HAP-1 (cell line): ENCODE measurements around the gene PVR.

Source experiments
- DNase-seq, 2 experiments: peaks; one replicate each; pipeline ENCODE4 v3.0.0-alpha.2; 2016 to 2020; ENCODE audit warnings: low spot score in 2 of 2
- H3K27me3 ChIP-seq: fragments of 250-450 bp; sonication (Bioruptor Pico); 2 replicates; pipeline ENCODE4 v1.5.1; 2020; ENCODE audit warnings: low read depth, mild to moderate bottlenecking, moderate library complexity
- H3K36me3 ChIP-seq: fragments of 250-450 bp; sonication (Bioruptor Pico); replicated peaks from 2 replicates; pipeline ENCODE4 v1.5.1; 2020; ENCODE audit warnings: mild to moderate bottlenecking
- H3K4me1 ChIP-seq: fragments of 250-450 bp; sonication (Bioruptor Pico); 2 replicates; pipeline ENCODE4 v1.5.1; 2020; ENCODE audit warnings: mild to moderate bottlenecking
- H3K4me3 ChIP-seq: fragments of 250-450 bp; sonication (Bioruptor Pico); 2 replicates; pipeline ENCODE4 v1.5.1; 2020; ENCODE audit warnings: mild to moderate bottlenecking, moderate library complexity
- H3K9me3 ChIP-seq: fragments of 250-450 bp; sonication (Bioruptor Pico); 2 replicates; pipeline ENCODE4 v1.5.1; 2020; ENCODE audit warnings: mild to moderate bottlenecking, moderate library complexity
- in situ Hi-C: fragments of 300-500 bp; cut with MboI; formaldehyde crosslinking; loops from 3 replicates; pipeline ENCODE4 v1.14.3; 2020; ENCODE audit warnings: low sequenced_read_pairs, inconsistent platforms, mixed read lengths

The PVR gene

GRCh38 chr19:44696939-44697669 lies 53.4 kb downstream of the PVR start:
- in situ Hi-C loops: no loop called here
- Histone ChIP-seq H3K4me3 (no peak overlapping the region), H3K36me3 (no peaks in the 10 kb centered on the region), H3K9me3 (no peaks in the 10 kb centered on the region), H3K4me1 (no peaks in the 10 kb centered on the region), H3K27me3 (no peaks in the 10 kb centered on the region)
- no peak for DNase-seq

- Histone ChIP-seq H3K4me3 (no peak overlapping the region), H3K36me3 (no peaks in the 10 kb centered on the region), H3K27me3 (no peaks in the 10 kb centered on the region), H3K4me1 (no peaks in the 10 kb centered on the region), H3K9me3 (no peaks in the 10 kb centered on the region)
- in situ Hi-C loops: no loop called here
- no peak for DNase-seq
Observed at GRCh38 chr19:44697670-44698034, 53.9 kb downstream of the PVR start.

DNA sequence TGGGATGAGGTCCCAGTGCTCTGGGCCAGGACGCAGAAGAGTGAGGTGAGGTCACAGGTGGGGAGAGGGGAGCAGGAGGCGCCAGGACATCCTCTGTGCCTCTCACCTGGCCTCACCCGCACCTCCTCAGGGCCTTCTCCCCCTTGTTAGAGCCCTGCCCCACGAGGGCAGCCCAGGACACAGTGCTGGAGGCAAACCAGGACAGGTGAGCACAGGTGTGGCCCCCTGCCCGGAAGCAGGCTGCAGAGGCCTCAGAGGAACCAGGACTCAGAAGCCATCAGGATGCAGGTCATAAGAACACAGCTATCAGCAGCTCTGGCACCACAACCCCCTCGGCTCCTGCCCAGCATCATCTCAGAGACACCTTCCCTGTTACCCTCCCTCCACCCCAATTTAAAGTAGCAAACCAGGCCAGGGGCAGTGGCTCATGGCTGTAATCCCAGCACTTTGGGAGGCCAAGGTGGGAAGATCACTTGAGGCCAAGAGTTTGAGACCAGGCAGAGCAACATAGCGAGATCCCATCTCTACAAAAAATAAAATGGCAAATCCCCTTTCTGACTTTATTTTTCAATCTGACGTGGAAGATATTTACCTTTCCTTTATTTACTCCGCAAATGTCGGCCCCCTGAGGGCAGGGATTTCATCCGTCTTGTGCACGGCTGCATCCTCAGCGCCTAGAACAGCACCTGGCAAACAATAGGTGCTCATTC lies 54.9 kb downstream of the PVR start, which contains the start of gene CEACAM16:
Gene CEACAM16, plus strand, starts transcription at position 660 of the 710 bp plus-strand sequence. CDS start 2,306 bp downstream, outside the sequence.
- Histone ChIP-seq H3K4me1 (no peaks in the 10 kb centered on the region), H3K9me3 (no peaks in the 10 kb centered on the region), H3K36me3 (no peaks in the 10 kb centered on the region), H3K4me3 (no peak within 1 kb of the TSS), H3K27me3 (no peaks in the 10 kb centered on the region)
- no peak for DNase-seq
- in situ Hi-C loops: no loop called here

DNA sequence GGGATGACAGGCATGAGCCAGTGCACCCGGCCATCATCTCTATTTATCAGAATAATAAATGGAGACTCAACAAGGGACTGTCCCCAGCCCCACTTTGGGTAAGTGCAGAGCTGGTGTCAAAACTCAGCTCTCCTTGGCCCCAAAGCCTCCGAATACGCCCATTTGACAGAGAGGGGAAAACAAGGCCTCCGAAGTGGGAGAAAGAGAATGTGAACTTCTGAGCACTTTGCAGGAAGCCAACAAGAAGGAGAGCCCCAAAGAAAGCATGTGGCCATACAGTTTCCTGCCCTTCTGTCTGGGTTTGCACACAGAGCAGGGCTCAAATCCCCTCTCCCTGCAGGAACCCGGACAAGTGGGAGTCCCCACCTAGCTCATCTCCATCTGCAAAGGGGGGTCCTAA lies 56.8 kb downstream of the PVR start:
- no peak for DNase-seq
- H3K36me3 ChIP-seq: no peaks in the 10 kb centered on the region
- no peak overlapping the region for H3K4me3 ChIP-seq
- in situ Hi-C loops: no loop called here
- no peaks in the 10 kb centered on the region for H3K4me1 ChIP-seq
- no peaks in the 10 kb centered on the region for H3K27me3 ChIP-seq
- H3K9me3 ChIP-seq: no peaks in the 10 kb centered on the region

- no peaks in the 10 kb centered on the region for H3K27me3 ChIP-seq
Observed at GRCh38 chr19:44701228-44701627, 57.5 kb downstream of the PVR start.

DNA sequence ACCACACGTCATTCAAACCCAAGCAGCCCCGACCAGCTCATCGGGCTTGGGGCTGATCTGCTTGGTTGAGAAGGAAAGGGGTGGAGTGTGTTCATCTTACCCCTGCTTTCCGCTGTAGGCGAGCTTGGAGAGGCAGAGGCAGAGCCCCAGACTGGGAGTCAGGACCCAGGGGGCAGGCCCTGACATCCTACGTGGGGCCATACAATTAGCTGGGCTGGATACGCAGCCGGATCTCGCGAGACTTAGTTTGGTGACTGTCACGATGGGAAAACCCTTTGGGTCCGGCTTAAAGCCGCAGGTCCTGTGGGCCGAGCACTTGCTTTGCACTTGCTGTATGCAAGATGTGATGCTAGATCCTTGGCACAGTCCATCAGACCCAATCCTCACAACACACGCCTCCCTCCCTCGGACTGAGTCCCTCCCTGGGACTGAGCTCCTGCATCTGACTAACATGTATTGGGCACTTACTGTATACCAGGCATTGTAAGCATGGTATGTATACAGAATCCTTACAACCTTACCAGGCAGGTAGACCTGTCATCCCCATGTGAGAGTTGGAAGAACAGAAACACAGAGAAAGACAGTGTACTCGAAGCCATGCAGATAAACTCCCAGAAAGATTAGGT lies 59.0 kb downstream of the PVR start:
- no peak for DNase-seq
- H3K9me3 ChIP-seq: no peaks in the 10 kb centered on the region
- in situ Hi-C loops: no loop called here
- no peak overlapping the region for H3K4me3 ChIP-seq
- no peaks in the 10 kb centered on the region for H3K27me3 ChIP-seq
- H3K4me1 ChIP-seq: no peaks in the 10 kb centered on the region
- no peaks in the 10 kb centered on the region for H3K36me3 ChIP-seq

More at GRCh38 chr19:44701228-44701627, 57.5 kb downstream of the PVR start:
- Histone ChIP-seq H3K9me3 (no peaks in the 10 kb centered on the region), H3K4me1 (no peaks in the 10 kb centered on the region), H3K4me3 (no peak overlapping the region), H3K36me3 (no peaks in the 10 kb centered on the region)
- in situ Hi-C loops: no loop called here
- DNase-seq: no peak

DNA sequence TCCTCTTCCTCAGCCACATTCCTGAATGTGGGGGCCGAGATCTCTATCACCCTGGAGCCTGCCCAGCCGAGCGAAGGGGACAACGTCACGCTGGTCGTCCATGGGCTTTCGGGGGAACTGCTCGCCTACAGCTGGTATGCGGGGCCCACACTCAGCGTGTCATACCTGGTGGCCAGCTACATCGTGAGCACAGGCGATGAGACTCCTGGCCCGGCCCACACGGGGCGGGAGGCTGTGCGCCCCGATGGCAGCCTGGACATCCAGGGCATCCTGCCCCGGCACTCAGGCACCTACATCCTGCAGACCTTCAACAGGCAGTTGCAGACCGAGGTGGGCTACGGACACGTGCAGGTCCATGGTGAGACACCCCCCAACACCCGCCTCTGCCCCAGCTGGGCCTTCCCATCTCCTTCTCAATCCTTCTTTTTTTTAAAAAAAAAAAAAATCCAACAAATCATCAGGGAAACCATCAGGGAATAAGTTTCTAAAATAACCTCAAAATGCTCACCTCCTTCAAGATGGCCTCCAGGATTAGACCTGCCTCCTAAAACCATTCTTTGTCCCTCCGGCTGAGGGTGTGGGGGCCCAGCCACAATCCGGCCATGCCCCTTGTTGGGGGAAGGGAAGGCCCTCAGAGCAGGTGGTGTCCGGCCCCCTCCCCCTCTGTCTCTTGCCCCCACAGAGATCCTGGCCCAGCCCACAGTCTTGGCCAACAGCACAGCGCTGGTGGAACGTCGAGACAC lies 59.8 kb downstream of the PVR start:
- H3K9me3 ChIP-seq: no peaks in the 10 kb centered on the region
- H3K36me3 ChIP-seq: no peaks in the 10 kb centered on the region
- in situ Hi-C loops: no loop called here
- no peaks in the 10 kb centered on the region for H3K4me1 ChIP-seq
- DNase-seq: no peak
- H3K4me3 ChIP-seq: no peak overlapping the region
- no peaks in the 10 kb centered on the region for H3K27me3 ChIP-seq

GRCh38 chr19:44704982-44705381 lies 61.3 kb downstream of the PVR start:
- no peaks in the 10 kb centered on the region for H3K27me3 ChIP-seq
- H3K9me3 ChIP-seq: no peaks in the 10 kb centered on the region
- in situ Hi-C loops: no loop called here
- DNase-seq: no peak
- no peaks in the 10 kb centered on the region for H3K4me1 ChIP-seq
- no peaks in the 10 kb centered on the region for H3K36me3 ChIP-seq
- no peak overlapping the region for H3K4me3 ChIP-seq

DNA sequence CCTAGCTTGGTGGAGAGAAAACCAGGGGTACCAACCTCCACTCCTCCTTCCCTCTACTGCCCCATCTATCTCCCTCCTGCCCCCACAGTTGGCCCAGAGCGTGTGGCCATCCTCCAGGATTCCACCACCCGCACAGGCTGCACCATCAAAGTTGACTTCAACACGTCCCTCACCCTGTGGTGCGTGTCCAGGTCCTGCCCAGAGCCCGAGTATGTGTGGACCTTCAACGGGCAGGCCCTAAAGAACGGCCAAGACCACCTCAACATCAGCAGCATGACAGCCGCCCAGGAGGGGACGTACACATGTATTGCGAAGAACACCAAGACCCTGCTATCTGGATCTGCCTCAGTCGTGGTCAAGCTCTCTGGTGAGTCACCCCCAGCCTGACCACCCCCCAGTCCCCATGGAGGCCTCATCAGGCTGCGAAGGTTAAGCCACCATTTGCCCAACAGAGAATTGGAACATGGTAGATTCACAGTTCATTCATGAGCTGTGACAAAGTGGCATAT lies 61.8 kb downstream of the PVR start:
- Histone ChIP-seq H3K9me3 (no peaks in the 10 kb centered on the region), H3K4me1 (no peaks in the 10 kb centered on the region), H3K27me3 (no peaks in the 10 kb centered on the region), H3K36me3 (no peaks in the 10 kb centered on the region), H3K4me3 (no peak overlapping the region)
- DNase-seq: no peak
- in situ Hi-C loops: no loop called here

DNA sequence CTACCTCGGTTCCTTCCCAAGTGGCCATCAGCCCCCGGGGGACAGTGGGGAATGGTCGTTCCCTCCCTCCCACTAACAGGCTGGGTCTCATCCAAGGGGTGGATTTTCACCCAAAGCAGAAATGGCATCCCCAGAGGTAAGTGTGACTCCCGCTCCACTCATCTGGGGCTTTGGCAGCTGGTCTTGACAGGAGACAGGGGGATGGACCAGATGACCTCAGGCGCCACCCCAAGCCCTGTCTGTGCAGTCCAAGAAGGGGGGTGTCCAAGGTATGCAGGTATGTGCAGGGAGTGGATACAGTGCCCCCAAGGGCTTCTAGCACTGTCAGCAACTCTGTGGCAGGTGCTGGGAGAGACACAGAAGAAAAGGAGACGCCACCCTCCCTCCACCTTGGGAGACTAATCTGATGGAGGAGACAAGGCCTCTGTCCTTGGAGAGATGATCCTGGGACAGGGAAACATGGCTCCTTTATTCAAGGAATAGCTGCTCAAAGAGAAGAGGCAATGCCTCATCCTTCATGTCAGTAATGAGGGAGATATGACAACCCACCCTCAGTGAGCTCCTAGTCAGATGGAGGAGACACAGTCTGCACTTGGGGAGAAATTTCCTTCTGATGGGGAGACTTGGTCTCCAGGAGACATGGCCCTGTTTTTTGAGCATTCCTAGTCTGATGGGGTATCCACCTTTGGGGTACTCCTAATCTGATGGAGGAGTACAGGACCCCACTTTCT lies 63.0 kb downstream of the PVR start:
- no peaks in the 10 kb centered on the region for H3K9me3 ChIP-seq
- no peaks in the 10 kb centered on the region for H3K4me1 ChIP-seq
- DNase-seq: no peak
- H3K36me3 ChIP-seq: no peaks in the 10 kb centered on the region
- in situ Hi-C loops: no loop called here
- no peaks in the 10 kb centered on the region for H3K27me3 ChIP-seq
- no peak overlapping the region for H3K4me3 ChIP-seq

GRCh38 chr19:44707794-44708193 lies 64.1 kb downstream of the PVR start:
- in situ Hi-C loops: no loop called here

GRCh38 chr19:44708940-44709339 lies 65.2 kb downstream of the PVR start:
- Histone ChIP-seq H3K9me3 (no peaks in the 10 kb centered on the region), H3K36me3 (no peaks in the 10 kb centered on the region), H3K4me1 (no peaks in the 10 kb centered on the region), H3K27me3 (no peaks in the 10 kb centered on the region), H3K4me3 (no peak overlapping the region)
- in situ Hi-C loops: no loop called here
- DNase-seq: no peak

More at GRCh38 chr19:44707794-44708193, 64.1 kb downstream of the PVR start:
- Histone ChIP-seq H3K4me1 (no peaks in the 10 kb centered on the region), H3K36me3 (no peaks in the 10 kb centered on the region), H3K27me3 (no peaks in the 10 kb centered on the region), H3K4me3 (no peak overlapping the region), H3K9me3 (no peaks in the 10 kb centered on the region)
- DNase-seq: no peak
